B cell (primary cell): ENCODE results near the gene NAPEPLD. TPM values are rescaled to one million over a fixed set of nuclear protein-coding genes. Genes with fewer than 3 reads are reported as not detected.

ENCODE experiments used
- ATAC-seq: fragments of 200-7000 bp; cut with Tn5 transposase; one replicate; pipeline ENCODE4 v1.10.0; 2021; ENCODE audit warnings: low read depth, mild to moderate bottlenecking, moderate number of reproducible peaks, moderate library complexity
- CTCF ChIA-PET: fragments of 350-600 bp; sonication (Branson Sonifier 250); formaldehyde crosslinking; loops from one replicate; lab custom pipeline; 2021; ENCODE audit warnings: antibody characterized with exemption, inconsistent platforms; lab: Charles Lee
- POLR2A ChIA-PET: fragments of 350-600 bp; sonication (Branson Sonifier 250); formaldehyde crosslinking; loops from one replicate; lab custom pipeline; 2021; ENCODE audit warnings: antibody characterized with exemption; lab: Charles Lee
- DNase-seq: peaks from one replicate; pipeline ENCODE4 v3.0.0; 2013
- H2AFZ ChIP-seq: 2 replicates; pipeline ENCODE4 v1.6.1; 2012; ENCODE audit warnings: mild to moderate bottlenecking, low read depth, low read length; ENCODE audit not compliant: insufficient read depth, poor library complexity, severe bottlenecking
- H3K27ac ChIP-seq, 2 donors: 1 replicate in 1 of 2; 2 replicates in 1 of 2; pipeline ENCODE4 v1.5.1; 2012 to 2013; ENCODE audit warnings: low read length in 2 of 2, mild to moderate bottlenecking in 2 of 2, moderate library complexity in 1 of 2
- H3K27me3 ChIP-seq, 4 experiments: fragments of 200-600 bp in 1 of 4; sonication (generic) in 1 of 4; replicated peaks in 1 of 4; 1 replicate in 2 of 4; 2 replicates in 2 of 4; pipeline versions ENCODE4 v1.6.1 to v1.7.0; 2013 to 2016; ENCODE audit warnings: low read length in 3 of 4, mild to moderate bottlenecking in 2 of 4, mixed read lengths in 1 of 4, moderate library complexity in 1 of 4; ENCODE audit not compliant: insufficient read depth in 4 of 4, control insufficient read depth in 3 of 4; ENCODE audit errors: control extremely low read depth in 1 of 4
- H3K36me3 ChIP-seq, 2 experiments: replicated peaks in 1 of 2; 1 replicate in 1 of 2; 2 replicates in 1 of 2; pipeline versions ENCODE4 v1.6.1 to v1.7.1; 2013; ENCODE audit warnings: low read length in 1 of 2; ENCODE audit not compliant: insufficient read depth in 2 of 2, control insufficient read depth in 1 of 2; ENCODE audit errors: control extremely low read depth in 1 of 2, extremely low read depth in 1 of 2
- H3K4me1 ChIP-seq, 2 donors: fragments of 200-600 bp in 1 of 2; sonication (generic) in 1 of 2; 1 replicate in 1 of 2; 2 replicates in 1 of 2; pipeline versions ENCODE4 v1.5.1 to v1.6.1; 2013 to 2017; ENCODE audit warnings: low read length in 2 of 2; ENCODE audit not compliant: control insufficient read depth in 2 of 2, insufficient read depth in 2 of 2
- H3K4me2 ChIP-seq: replicated peaks from 2 replicates; pipeline ENCODE3; 2012; ENCODE audit warnings: mild to moderate bottlenecking, low read depth, low read length; ENCODE audit not compliant: poor library complexity, severe bottlenecking
- H3K4me3 ChIP-seq, 5 experiments: fragments of 200-600 bp in 1 of 5; sonication (generic) in 1 of 5; 1 replicate in 3 of 5; 2 replicates in 2 of 5; pipeline versions ENCODE4 v1.5.1 to v1.7.0; 2011 to 2016; ENCODE audit warnings: low read length in 4 of 5, mild to moderate bottlenecking in 4 of 5, low read depth in 2 of 5, control low read depth in 1 of 5, moderate library complexity in 1 of 5; ENCODE audit not compliant: insufficient read depth in 1 of 5; ENCODE audit errors: control extremely low read depth in 1 of 5, extremely low read depth in 1 of 5
- H3K79me2 ChIP-seq: fragments of 200-600 bp; sonication (generic); one replicate; pipeline ENCODE4 v1.6.0; 2016; ENCODE audit warnings: low read length; ENCODE audit not compliant: control insufficient read depth, insufficient read depth
- H3K9ac ChIP-seq: fragments of 200-600 bp; sonication (generic); 2 replicates; pipeline ENCODE4 v1.6.1; 2017; ENCODE audit warnings: mild to moderate bottlenecking, low read length, moderate library complexity
- H3K9me3 ChIP-seq, 3 donors: one replicate each; pipeline versions ENCODE4 v1.6.1 to v1.7.1; 2013; ENCODE audit warnings: low read length in 2 of 3; ENCODE audit not compliant: control insufficient read depth in 2 of 3, insufficient read depth in 1 of 3; ENCODE audit errors: control extremely low read depth in 1 of 3
- H4K20me1 ChIP-seq: 2 replicates; pipeline ENCODE4 v1.6.0; 2012; ENCODE audit warnings: mild to moderate bottlenecking, low read length; ENCODE audit not compliant: insufficient read depth, control insufficient read depth, poor library complexity, severe bottlenecking
- H3K27ac Mint-ChIP-seq: one replicate; pipeline ENCODE4 v1.8.0; 2021; ENCODE audit warnings: mixed read lengths
- H3K27me3 Mint-ChIP-seq: one replicate; pipeline ENCODE4 v1.8.0; 2021; ENCODE audit warnings: mixed read lengths
- H3K4me1 Mint-ChIP-seq: one replicate; pipeline ENCODE4 v1.8.0; 2021; ENCODE audit warnings: mixed read lengths
- H3K4me3 Mint-ChIP-seq: one replicate; pipeline ENCODE4 v1.8.0; 2021; ENCODE audit warnings: mixed read lengths
- H3K9me3 Mint-ChIP-seq: one replicate; pipeline ENCODE4 v1.8.0; 2022; ENCODE audit warnings: mixed read lengths; ENCODE audit not compliant: insufficient read depth
- EZH2 ChIP-seq: IDR thresholded peaks from 2 replicates; pipeline ENCODE4 v1.6.1; 2012; ENCODE audit warnings: borderline replicate concordance, low read depth, mild to moderate bottlenecking, moderate library complexity, low read length; ENCODE audit not compliant: insufficient read depth, poor library complexity, severe bottlenecking
- WGBS: methylation state at CpG from one replicate; pipeline ENCODE4 v1.1.5; 2013; ENCODE audit warnings: missing lambda C conversion rate; ENCODE audit not compliant: insufficient coverage; 5-methylcytosine and 5-hydroxymethylcytosine counted together
- intact Hi-C: fragments of 100-400 bp; cut with micrococcal nuclease; formaldehyde crosslinking; loops from one replicate; pipeline ENCODE4 v1.10.0; 2022
- polyA plus RNA-seq: library from polyadenylated mRNA; depleted of rRNA; stranded (reverse); fragments of >200 nt; gene quantifications from 2 replicates; pipeline ENCODE4 v1.2.3, GENCODE V29; 2012
- total RNA-seq, 2 donors: library from RNA; stranded (reverse); fragments of 120-200 nt in 1 of 2; gene quantifications; 1 replicate in 1 of 2; 2 replicates in 1 of 2; pipeline versions ENCODE4 v1.2.3 to v1.2.4, GENCODE V29; 2013 to 2022
- TF ChIP-seq, protein P1 (sequence below): fragments of 200-600 bp; IDR thresholded peaks from one replicate; pipeline ENCODE4 v1.8.0; 2022; ENCODE audit warnings: antibody characterized with exemption, mild to moderate bottlenecking

The NAPEPLD gene
- total and polyA plus RNA-seq, 2 donors (not counting 1 experiment from before 2014, with no cell fraction given) = 3.8 to 20.7 TPM

- Histone ChIP-seq H2AFZ (no peak overlapping the region), H3K27me3 (no peaks in the 10 kb centered on the region), H3K4me2 (no peak overlapping the region), H3K4me3 (no peak overlapping the region), H3K79me2 (no peaks in the 10 kb centered on the region), H3K4me1 (no peaks in the 10 kb centered on the region), H3K27ac (no peak overlapping the region), H3K36me3 (no peaks in the 10 kb centered on the region), H3K9me3 (no peaks in the 10 kb centered on the region), H3K9ac (no peak overlapping the region), H4K20me1 (no peaks in the 10 kb centered on the region)
- Mint-ChIP-seq H3K27me3 (no peaks in the 10 kb centered on the region), H3K4me1 (no peaks in the 10 kb centered on the region), H3K9me3 (no peaks in the 10 kb centered on the region), H3K4me3 (no peak overlapping the region), H3K27ac (no peak overlapping the region)
- POLR2A ChIA-PET = no interaction called here
- no peak for TF ChIP-seq EZH2
- TF ChIP-seq, protein P1, sequence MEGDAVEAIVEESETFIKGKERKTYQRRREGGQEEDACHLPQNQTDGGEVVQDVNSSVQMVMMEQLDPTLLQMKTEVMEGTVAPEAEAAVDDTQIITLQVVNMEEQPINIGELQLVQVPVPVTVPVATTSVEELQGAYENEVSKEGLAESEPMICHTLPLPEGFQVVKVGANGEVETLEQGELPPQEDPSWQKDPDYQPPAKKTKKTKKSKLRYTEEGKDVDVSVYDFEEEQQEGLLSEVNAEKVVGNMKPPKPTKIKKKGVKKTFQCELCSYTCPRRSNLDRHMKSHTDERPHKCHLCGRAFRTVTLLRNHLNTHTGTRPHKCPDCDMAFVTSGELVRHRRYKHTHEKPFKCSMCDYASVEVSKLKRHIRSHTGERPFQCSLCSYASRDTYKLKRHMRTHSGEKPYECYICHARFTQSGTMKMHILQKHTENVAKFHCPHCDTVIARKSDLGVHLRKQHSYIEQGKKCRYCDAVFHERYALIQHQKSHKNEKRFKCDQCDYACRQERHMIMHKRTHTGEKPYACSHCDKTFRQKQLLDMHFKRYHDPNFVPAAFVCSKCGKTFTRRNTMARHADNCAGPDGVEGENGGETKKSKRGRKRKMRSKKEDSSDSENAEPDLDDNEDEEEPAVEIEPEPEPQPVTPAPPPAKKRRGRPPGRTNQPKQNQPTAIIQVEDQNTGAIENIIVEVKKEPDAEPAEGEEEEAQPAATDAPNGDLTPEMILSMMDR = no peak
- ATAC-seq (no peak), DNase-seq (no peak)
- CTCF ChIA-PET = interaction anchor here (0.6 to 1.0 kb wide), 2 partner anchors 10 to 21 kb away, joined by 3 to 4 read pairs; partner anchors contain the start of genes ARMC10 and FBXL13
- intact Hi-C loops = loop anchor here (2.0 kb wide), 1 partner anchor 303 kb away; no protein-coding TSS in a partner anchor
- 100% methylated on average over 1 of the region's 3 CpGs for WGBS
These were observed 85.0 kb downstream of the NAPEPLD start for GRCh38 chr7:103063895-103064294.

DNA sequence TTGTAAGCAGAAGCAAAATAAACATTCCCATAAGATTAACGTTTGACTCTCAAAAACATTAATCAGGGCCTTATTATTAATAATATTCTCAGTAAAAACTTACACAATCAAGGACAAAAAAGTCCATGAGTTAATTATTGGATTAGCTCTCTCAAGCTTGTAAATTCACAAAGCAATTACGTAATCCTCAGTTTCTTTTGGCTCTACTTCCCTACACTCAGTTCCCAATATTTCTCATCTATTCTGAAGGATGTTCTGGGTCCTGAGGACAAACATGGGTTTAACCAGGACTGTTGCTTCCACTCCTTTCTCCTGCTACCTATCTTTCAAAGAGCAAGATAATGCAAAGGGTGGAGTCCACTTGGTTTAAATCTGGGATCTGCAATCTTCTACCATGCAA is 89.4 kb downstream of the NAPEPLD start:
- no peaks in the 10 kb centered on the region for H3K4me1 Mint-ChIP-seq
- DNase-seq (no peak), ATAC-seq (no peak)
- Histone ChIP-seq H3K79me2 (no peaks in the 10 kb centered on the region), H3K4me3 (no peak overlapping the region), H3K4me1 (no peaks in the 10 kb centered on the region), H2AFZ (no peak overlapping the region), H3K36me3 (no peaks in the 10 kb centered on the region), H3K9me3 (no peaks in the 10 kb centered on the region), H3K27ac (no peak overlapping the region), H4K20me1 (no peaks in the 10 kb centered on the region), H3K9ac (no peak overlapping the region), H3K27me3 (no peaks in the 10 kb centered on the region), H3K4me2 (no peak overlapping the region)
- ChIA-PET POLR2A (no interaction called here), CTCF (interaction anchor here (0.7 to 1.8 kb wide), 2 partner anchors 12 to 301 kb away, joined by 3 to 8 read pairs; no protein-coding TSS in a partner anchor)
- no peak overlapping the region for H3K27ac Mint-ChIP-seq
- WGBS = no CpG with 5 or more reads among the region's 2 CpGs
- TF ChIP-seq, protein P1 = no peak
- TF ChIP-seq EZH2 = no peak
- no peak overlapping the region for H3K4me3 Mint-ChIP-seq
- no peaks in the 10 kb centered on the region for H3K9me3 Mint-ChIP-seq
- no peaks in the 10 kb centered on the region for H3K27me3 Mint-ChIP-seq
- intact Hi-C loops = no loop called here
